ENCODE measurements around the gene GAP43.

- no peak for TF ChIP-seq CTCF (conservative IDR thresholded peaks at IDR 0.05 in 1 of 2, IDR thresholded peaks at IDR 0.05 in 1 of 2; ENCODE audit: low read depth in 1 of 2, low read length in 2 of 2)
- peak; percentile 51 for TF ChIP-seq EZH2 (IDR thresholded peaks at IDR 0.05; ENCODE audit: low read length, missing control alignments)
These were observed 875 bp downstream of the GAP43 start for GRCh38 chr3:115624029-115624741.

Data from fibroblast of lung (primary cell).